Eye (tissue), 1 donor: ENCODE results near the gene ATG4C.
A peak's percentile ranks its signal among the peaks of the same experiment; 100 is the strongest.
"Not testable (repeated sequence)": the region's sequence is repeated elsewhere in the genome, so short reads cannot be mapped to it uniquely, and the experiment has no call there.

Experiments used
- DNase-seq: peaks from one replicate; pipeline ENCODE4 v3.0.0-alpha.2; 2015

Gene ATG4C, protein sequence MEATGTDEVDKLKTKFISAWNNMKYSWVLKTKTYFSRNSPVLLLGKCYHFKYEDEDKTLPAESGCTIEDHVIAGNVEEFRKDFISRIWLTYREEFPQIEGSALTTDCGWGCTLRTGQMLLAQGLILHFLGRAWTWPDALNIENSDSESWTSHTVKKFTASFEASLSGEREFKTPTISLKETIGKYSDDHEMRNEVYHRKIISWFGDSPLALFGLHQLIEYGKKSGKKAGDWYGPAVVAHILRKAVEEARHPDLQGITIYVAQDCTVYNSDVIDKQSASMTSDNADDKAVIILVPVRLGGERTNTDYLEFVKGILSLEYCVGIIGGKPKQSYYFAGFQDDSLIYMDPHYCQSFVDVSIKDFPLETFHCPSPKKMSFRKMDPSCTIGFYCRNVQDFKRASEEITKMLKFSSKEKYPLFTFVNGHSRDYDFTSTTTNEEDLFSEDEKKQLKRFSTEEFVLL

DNA sequence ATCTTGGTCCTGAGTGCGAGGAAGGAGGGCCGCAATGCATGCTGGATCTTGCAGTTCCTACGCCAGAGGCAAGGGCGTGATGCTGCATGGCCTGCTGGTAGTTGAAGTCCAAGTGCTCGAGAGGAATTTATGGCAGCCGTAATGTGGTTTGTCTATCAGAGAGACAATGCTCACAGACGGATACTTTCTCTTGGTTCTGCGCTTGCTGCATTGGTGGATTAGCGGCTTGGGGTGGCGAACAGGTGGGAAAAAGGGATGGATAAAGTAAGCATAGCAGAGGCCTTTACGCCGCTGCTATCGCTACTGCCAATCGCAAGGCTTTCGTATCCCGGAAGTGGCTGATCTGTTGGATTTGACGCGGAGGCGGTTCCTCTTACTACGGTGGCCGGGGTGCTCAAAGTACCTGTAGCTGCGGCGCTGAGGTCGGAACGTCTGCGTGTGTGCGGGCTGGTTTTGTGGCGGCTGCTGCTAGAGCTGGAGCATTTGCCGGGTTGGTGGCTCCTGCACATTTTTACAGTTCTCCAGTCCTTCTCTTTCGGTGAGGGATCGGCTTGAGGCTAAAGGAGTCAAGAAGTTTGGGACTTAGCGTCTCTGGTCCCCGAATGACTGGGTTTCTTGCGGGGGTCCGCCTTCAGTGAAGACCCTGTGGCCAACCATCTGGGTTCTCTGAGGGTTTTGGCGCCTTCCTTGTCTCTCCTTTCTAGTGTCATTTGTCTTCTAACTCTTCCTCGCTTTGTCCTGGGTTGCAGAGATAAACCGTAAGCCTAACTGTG is at the start of gene ATG4C:
Gene ATG4C, plus strand, starts transcription at position 397 of the 773 bp plus-strand sequence. CDS start 19,655 bp downstream, outside the sequence.
- peak; percentile 98 for DNase-seq

DNA sequence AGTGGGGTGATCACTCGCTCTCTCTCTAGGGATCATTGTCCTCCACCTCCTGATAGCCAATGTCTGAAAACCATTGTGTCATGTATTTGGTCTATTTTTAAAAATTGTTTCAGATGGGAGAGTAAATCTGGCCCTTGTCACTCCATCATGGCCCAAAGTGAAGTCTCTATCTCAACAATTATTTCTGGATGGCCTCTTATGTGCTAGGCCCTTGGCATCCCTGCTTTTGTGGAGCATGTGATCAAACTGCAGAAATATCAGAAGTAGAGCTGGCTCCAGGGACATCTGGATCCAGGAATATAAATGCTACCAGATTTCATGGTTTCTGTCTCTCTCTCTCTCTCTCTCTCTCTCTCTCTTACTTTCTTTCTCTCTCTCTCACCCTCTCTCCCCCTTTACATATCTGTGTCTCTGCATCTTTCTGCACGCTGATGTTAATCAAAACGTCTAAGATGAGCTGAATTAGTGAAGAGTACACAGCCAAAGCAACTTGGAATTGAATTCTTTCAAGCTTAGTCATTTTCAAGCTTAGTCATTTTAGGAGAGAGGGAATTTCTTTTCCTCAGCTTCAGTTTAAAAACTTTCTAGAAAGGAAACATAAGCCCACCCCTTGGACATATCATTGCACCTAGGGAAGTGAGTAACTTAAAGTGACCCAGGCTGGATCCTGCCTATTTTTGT is 48.3 kb upstream of the ATG4C start:
- DNase-seq, result no peak

DNA sequence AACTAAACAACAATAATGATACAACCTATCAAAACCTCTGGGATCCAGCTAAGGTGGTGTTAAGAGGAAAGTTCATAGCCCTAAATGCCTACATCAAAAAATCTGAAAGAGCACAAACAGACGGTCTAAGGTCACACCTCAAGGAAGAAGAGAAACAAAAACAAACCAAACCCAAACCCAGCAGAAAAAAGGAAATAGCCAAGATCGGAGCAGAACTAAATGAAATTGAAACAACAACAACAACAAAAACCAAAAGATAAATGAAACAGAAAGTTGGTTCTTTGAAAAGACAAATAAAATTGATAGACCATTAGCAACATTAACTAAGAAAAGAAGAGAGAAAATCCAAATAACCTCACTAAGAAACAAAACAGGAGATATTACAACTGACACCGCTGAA is 43.2 kb upstream of the ATG4C start:
- DNase-seq, result not testable (repeated sequence)

DNA sequence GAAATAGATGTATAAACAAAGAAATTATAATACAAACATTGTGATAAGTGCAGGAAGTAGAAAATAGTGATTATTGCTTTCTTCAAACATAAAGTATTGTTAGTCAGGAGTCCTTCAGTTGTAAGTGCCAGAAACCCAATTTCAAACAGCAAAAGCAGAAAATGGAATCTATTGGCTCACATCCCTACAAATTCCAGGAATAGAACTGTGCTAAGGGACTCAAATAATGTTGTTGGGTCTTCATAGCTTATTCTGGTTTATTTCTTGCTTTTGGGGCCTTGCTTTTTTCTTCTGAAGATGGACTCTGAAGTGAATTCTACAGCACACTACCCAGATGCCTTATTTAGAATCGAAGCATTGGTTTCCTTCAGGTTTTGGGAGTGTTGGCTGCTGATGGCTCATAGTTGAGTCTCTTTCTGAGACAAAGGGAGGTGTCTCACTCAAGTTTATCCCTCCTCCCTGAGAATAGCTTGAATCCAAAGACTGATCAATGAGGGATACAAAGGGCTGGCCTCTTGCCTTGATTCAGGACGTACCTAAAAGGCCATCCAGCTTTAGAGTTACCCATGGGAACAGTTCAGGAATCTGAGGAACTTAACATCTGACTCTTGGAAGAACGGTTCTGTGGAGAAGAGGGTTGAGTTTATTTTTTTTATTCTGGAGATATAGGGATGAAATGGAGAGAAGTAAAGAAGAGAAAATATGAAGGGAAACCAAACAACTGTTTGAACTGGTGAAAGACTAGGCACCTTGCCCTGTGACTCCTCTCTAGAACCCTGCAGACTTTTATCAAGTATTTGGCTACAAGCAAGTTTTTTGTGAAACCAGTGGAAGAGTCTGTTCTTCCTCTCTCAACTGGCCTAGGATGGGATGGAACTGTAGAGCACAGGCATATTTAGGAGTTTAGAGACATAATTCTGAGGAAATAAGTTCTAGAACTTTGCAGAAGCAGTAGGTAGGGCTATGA is 39.0 kb upstream of the ATG4C start:
- no peak for DNase-seq

DNA sequence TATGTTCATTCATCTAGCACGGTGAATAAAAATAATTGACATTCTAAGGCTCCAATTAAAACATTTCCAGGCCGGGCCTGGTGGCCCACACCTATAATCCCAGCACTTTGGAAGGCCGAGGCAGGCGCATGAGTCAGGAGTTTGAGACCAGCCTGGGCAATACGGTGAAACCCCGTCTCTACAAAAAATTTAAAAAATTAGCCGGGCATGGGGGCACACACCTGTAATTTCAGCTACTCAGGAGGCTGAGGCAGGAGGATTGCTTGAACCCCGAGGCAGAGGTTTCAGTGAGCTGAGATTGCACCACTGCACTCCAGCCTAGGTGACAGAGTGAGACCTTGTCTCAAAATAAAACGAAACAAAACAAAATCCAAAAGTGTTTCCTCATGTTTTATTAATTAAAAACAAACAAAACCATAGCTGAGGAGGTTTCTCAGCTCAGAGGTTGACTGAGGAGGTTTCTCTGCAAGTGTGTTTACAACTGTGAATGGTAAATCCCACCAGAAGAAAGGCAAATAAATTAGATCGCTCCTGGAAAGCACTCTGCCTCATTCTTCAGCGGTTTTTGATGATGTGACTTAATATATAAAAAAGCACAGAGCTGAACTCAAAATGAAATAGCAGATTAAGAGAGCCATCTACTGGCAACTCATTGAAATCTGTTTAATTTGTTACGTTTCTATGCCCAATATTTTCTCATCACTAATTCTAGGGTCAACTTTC is 37.7 kb upstream of the ATG4C start:
- DNase-seq, result peak; percentile 73

DNA sequence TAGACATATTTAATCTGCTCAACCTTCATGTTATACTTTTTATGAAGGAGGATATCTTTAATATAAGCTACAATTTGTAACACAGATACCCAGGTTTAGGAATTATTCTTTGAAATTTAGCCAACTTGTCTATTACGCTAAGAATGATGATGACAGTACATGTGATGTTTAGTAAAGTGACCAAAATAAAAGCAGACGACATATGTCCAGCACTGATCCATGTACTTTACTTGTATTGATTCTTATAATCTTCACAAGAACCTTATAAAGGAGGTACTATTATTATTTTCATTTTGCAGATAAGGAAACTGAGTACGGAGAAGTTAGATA is 37.2 kb upstream of the ATG4C start:
- DNase-seq, result no peak

DNA sequence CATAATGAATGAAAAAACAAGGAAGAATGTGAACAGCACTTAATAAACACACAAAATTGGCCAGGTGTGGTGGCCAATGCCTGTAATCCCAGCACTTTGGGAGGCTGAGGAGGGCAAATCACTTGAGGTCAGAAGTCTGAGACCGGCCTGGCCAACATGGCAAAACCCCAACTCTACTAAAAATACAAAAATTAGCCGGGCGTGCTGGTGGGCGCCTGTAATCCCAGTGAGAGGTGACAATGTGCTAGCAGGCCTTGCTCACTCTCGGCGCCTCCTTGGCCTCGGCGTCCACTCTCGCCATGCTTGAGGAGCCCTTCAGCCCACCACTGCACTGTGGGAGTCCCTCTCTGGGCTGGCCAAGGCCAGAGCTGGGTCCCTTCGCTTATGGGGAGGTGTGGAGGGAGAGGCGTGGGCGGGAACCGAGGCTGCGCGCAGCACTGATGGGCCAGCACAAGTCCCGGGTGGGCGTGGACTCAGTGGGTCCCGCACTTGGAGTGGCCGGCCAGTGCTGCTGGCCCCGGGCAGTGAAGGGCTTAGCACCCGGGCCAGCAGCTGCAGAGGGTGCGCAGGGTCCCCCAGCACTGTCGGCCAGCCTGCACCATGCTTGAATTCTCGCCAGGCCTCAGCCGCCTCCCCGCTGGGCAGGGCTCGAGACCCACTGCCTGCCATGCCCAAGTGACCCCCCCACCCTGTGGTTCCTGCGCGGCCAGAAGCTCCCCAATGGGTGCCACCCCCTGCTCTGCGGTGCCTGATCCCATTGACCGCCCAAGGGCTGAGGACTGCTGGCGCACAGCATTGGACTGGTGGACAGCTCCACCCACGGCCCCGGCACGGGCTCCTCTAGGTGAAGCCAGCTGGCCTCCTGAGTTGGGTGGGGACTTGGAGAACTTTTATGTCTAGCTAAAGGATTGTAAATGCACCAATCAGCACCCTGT is 30.6 kb upstream of the ATG4C start:
- DNase-seq, result no peak

DNA sequence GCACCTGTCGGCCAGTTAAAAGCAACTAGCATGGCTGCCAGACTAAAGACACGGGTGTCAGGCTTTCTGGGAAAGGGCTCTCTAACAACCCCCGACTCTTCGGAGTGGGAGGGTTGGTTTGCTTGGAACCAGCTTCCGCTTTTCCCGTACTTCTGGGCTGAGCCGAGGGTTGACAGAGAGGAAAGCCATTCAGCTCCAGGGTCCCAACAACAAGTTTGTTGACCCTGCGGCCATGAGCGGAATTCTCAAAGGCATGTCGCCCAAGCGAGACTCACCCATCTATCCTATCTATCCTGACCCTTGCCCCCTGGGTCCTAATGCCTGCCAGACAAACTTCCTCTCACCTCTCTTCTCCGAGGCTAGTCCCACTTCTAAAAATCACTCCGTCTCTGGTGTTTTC is 29.0 kb upstream of the ATG4C start:
- not testable (repeated sequence) for DNase-seq

DNA sequence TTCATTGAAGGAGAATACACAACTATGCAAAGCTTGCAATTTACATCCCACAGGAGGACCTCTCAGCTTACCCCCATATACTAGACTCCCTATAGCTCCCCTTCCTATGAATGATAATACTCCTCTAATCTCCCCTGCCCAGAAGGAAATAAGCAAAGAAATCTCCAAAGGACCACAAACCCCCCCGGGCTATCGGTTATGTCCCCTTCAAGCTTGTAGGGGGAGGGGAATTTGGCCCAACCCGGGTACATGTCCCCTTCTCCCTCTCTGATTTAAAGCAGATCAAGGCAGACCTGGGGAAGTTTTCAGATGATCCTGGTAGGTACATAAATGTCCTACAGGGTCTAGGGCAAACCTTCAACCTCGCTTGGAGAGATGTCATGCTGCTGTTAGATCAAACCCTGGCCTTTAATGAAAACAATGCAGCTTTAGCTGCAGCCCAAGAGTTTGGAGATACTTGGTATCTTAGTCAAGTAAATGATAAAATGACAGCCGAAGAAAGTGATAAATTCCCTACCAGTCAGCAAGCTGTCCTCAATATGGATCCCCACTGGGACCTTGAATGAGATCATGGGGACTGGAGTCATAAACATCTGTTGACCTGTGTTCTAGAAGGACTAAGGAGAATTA is 27.6 kb upstream of the ATG4C start:
- not testable (repeated sequence) for DNase-seq

DNA sequence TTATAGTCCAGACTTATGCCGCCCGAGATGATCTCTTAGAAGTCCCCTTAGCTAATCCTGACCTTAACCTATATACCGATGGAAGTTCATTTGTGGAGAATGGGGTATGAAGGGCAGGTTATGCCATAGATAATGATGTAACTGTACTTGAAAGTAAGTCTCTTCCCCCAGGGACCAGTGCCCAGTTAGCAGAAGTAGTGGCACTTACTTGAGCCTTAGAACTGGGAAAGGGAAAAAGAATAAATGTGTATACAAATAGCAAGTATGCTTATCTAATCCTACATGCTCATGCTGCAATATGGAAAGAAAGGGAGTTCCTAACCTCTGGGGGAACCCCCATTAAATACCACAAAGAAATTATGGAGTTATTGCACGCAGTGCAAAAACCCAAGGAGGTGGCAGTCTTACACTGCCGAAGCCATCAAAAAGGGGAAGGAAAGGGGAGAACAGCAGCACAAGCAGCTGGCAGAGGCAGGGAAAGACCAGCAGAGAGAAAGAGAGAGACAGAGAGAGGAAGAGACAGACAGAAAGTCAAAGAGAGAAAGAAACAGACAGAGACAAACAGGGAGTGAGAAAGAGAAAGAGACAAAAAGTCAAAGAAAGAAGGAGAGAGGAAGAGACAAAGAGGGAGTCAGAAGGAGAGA is 24.6 kb upstream of the ATG4C start:
- not testable (repeated sequence) for DNase-seq

DNA sequence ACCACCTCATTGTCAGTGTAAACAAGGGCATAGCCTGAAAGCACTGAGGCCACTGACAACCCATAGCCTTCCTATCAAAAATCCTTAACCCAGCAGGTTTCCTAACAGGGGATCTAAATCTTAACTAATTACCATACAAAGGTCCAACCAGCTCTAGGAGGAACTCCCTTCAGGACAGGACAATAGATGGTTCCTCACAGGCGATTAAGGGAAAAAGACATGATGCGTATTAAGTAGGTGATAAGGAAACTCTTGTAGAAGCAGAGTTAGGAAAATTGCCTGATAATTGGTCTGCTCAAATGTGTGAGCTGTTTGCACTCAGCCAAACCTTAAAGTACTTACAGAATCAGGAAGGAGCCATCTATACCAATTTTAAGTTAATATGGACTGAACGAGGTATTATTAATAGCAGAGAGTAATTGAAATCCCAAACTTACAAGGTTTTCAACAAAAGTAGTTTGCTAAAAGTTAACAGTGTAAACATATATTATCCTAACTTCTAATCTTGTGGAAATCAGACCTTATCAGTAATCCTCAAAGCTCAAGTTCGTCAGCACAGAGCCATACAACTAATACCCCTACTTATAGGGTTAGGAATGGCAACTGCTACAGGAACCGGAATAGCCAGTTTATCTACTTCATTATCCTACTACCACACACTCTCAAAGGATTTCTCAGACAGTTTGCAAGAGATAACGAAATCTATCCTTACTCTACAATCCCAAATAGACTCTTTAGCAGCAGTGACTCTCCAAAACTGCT is 23.7 kb upstream of the ATG4C start:
- DNase-seq, result not testable (repeated sequence)

DNA sequence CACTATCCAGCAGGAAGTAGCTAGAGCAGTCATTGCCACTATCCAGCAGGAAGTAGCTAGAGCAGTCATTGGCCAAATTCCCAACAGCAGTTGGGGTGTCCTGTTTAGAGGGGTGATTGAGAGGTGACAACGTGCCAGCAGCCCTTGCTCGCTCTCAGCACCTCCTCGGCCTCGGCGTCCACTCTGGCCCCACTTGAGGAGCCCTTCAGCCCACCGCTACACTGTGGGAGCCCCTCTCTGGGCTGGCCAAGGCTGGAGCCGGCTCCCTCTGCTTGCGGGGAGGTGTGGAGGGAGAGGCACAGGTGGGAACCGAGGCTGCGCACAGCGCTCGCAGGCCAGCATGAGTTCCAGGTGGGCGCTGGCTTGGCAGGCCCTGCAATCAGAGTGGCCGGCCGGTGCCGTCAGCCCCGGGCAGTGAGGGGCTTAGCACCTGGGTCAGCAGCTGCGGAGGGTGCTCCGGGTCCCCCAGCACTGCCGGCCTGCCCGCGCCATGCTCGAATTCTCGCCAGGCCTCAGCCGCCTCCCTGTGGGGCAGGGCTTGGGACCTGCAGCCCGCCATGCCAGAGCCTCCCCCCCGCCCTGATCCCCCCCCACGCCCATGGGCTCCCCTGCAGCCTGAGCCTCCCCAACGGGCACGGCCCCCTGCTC is 22.6 kb upstream of the ATG4C start:
- not testable (repeated sequence) for DNase-seq

DNA sequence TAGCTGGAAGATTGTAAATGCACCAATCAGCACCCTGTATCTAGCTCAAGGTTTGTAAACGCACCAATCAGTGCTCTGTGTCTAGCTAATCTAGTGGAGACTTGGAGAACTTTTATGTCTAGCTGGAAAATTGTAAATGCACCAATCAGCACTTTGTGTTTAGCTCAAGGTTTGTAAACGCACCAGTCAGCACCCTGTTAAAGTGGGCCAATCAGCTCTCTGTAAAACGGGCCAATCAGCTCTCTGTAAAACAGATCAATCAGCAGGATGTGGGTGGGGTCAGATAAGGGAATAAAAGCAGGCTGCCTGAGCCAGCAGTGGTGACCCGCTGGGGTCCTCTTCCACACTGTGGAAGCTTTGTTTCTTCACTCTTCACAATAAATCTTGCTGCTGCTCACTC is 21.9 kb upstream of the ATG4C start:
- DNase-seq, result not testable (repeated sequence)

DNA sequence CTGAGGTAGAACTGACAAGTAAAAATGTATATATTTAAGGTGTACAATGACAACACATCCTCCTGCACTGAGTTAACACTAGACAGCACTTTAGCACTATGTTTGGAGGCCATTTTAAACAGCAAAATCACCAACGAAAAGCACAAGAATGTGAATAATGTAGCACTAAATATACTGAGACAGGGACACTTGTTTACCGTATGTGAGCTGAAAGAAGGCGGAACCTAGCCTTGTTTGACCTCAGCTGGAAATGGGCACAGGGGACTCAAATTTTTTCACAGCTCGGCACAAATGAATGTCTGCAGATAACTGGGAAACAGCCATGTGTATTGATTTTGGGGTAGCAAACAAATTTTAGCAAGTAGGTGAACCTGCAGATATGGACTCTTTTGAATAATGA is 18.0 kb upstream of the ATG4C start:
- no peak for DNase-seq

DNA sequence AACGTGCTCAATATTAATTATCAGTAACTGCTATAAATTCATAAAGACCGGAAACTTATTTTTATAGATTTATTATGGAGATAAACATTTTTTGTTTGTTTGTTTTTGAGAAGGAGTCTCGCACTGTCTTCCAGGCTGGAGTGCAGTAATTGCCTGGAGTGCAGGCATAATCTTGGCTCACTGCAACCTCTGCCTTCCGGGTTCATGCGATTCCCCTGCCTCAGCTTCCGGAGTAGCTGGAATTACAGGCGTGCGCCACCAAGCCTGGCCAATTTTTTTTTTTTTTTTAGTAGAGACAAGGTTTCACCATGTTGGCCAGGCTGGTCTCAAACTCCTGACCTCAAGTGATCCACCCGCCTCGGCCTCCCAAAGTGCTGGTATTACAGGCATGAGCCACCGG is 15.4 kb upstream of the ATG4C start:
- DNase-seq, result not testable (repeated sequence)

DNA sequence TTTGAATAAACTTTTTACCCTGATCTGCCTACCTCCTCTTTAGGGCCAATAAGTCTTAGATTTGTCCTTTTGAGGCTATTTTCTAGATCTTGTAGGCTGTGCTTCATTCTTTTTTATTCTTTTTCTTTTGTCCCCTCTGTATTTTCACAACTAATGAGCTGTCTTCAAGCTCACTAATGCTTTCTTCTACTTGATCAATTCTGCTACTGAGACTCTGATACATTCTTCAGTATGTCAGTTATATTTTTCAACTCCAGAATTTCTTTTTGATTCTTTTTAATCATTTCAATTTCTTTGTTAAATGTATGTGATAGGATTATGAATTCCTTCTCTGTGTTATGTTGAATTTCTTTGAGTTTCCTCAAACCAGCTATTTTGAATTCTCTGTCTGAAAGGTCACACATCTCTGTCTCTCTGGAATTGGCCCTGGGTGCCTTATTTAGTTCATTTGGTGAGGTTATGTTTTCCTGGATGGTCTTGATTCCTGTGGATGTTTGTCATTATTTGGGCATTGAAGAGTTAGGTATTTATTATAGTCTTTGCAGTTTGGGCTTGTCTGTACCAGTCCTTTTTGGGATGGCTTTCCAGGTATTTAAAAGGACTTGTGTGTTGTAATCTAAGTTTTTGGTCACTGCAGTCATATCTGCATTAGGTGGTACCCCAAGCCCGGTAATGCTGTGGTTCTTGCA is 11.2 kb upstream of the ATG4C start:
- no peak for DNase-seq

DNA sequence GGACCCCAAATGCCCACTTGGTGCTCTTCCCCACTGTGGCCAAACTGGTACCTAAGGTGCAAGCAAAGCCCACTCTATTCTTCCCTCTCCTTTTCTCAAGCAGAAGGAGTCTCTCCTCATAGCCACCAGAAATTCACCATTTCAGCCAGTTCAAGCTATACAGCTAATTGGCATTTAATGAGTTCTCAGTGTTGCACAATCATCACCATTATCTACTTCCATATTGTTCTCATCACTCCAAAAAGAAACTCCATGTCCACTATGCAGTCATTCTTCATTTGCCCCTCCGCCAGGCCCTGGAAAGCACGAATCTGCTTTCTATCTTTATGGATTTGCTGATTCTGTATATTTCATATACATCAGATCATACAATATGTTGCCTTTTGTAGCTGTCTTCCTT is 9.9 kb upstream of the ATG4C start:
- DNase-seq, result no peak
